Activated CD8-positive, alpha-beta T cell treated with anti-CD3 and anti-CD28 coated beads for 36 hours (primary cell): ENCODE results near the gene CD300LG. TPM values are rescaled to one million over a fixed set of nuclear protein-coding genes. Genes with fewer than 3 reads are reported as not detected.

ENCODE experiments used
- ATAC-seq: fragments of 200-7000 bp; cut with Tn5 transposase; one replicate; pipeline ENCODE4 v1.10.0; 2021; ENCODE audit warnings: mild to moderate bottlenecking, moderate library complexity
- CTCF ChIA-PET: fragments of 350-600 bp; sonication (Branson Sonifier 250); formaldehyde crosslinking; loops from one replicate; lab custom pipeline; 2021; ENCODE audit warnings: antibody characterized with exemption; lab: Charles Lee
- POLR2A ChIA-PET: fragments of 350-600 bp; sonication (Branson Sonifier 250); formaldehyde crosslinking; loops from one replicate; lab custom pipeline; 2021; ENCODE audit warnings: antibody characterized with exemption; lab: Charles Lee
- DNase-seq: peaks from one replicate; pipeline ENCODE4 v3.0.0-alpha.2; 2020
- H3K27ac Mint-ChIP-seq: one replicate; pipeline ENCODE4 v1.8.0; 2021; ENCODE audit warnings: mild to moderate bottlenecking, mixed read lengths
- H3K27me3 Mint-ChIP-seq: one replicate; pipeline ENCODE4 v1.8.0; 2021; ENCODE audit warnings: mixed read lengths
- H3K36me3 Mint-ChIP-seq: one replicate; pipeline ENCODE4 v1.8.0; 2021; ENCODE audit warnings: low read depth, mixed read lengths
- H3K4me1 Mint-ChIP-seq: one replicate; pipeline ENCODE4 v1.8.0; 2021; ENCODE audit warnings: low read depth, mixed read lengths
- H3K4me3 Mint-ChIP-seq: one replicate; pipeline ENCODE4 v1.8.0; 2021; ENCODE audit warnings: mild to moderate bottlenecking, moderate library complexity, mixed read lengths
- H3K9me3 Mint-ChIP-seq: one replicate; pipeline ENCODE4 v1.8.0; 2021; ENCODE audit warnings: mixed read lengths
- intact Hi-C: fragments of 100-400 bp; cut with micrococcal nuclease; formaldehyde crosslinking; loops from one replicate; pipeline ENCODE4 v1.10.0; 2022
- total RNA-seq, 2 experiments: library from RNA; stranded (reverse); gene quantifications; one replicate each; pipeline ENCODE4 v1.2.3, GENCODE V29; 2021
- TF ChIP-seq, protein P1 (sequence below): fragments of 200-600 bp; IDR thresholded peaks from one replicate; pipeline ENCODE4 v1.8.0; 2022; ENCODE audit warnings: antibody characterized with exemption, mild to moderate bottlenecking

Gene CD300LG
- total RNA-seq, 2 experiments from 2014 or later, result not detected

DNA sequence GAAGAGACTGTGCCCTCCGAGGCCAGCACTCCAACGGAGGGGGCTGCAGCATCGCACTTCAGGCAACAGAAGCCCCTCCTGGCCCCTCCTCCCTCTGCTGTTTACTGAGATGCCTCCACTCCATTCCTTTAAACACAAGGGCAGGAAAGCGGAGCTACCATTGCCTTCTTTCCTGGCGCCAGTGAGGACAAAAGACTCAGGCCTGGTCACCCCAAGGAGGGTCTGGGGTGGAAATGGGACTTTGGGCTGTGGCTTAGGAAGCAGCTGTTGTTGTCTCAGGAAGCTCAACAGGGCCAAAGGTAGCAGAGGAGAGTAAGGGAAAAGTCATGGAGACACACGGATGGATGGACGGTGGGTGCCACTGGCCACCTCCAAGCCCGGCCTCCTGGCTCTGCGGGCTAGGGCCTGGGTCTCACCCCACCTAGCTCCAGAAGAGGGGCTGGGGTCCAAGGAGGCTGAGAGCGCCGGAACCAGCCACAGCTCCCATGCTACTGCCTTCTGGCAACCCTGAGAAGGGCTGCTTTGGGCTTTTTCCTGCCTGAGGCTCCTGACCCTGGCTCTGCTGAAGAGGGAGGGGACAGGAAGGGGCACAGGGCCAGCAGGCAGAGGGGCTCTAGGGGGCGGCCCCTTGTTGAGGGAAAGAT is 11.1 kb downstream of the CD300LG start:
- DNase-seq, result no peak
- ChIA-PET POLR2A (no interaction called here), CTCF (interaction anchor here (1.4 to 5.6 kb wide), 3 partner anchors 12 to 22 kb away, joined by 4 to 23 read pairs (median 7); partner anchors contain the start of gene CD300LG)
- no peak overlapping the region for H3K27ac Mint-ChIP-seq
- intact Hi-C loops, result no loop called here
- H3K27me3 Mint-ChIP-seq, result peaks cover 6% of the 10 kb centered on the region
- H3K36me3 Mint-ChIP-seq, result no peaks in the 10 kb centered on the region
- ATAC-seq, result no peak
- no peak overlapping the region for H3K4me3 Mint-ChIP-seq
- TF ChIP-seq, protein P1, sequence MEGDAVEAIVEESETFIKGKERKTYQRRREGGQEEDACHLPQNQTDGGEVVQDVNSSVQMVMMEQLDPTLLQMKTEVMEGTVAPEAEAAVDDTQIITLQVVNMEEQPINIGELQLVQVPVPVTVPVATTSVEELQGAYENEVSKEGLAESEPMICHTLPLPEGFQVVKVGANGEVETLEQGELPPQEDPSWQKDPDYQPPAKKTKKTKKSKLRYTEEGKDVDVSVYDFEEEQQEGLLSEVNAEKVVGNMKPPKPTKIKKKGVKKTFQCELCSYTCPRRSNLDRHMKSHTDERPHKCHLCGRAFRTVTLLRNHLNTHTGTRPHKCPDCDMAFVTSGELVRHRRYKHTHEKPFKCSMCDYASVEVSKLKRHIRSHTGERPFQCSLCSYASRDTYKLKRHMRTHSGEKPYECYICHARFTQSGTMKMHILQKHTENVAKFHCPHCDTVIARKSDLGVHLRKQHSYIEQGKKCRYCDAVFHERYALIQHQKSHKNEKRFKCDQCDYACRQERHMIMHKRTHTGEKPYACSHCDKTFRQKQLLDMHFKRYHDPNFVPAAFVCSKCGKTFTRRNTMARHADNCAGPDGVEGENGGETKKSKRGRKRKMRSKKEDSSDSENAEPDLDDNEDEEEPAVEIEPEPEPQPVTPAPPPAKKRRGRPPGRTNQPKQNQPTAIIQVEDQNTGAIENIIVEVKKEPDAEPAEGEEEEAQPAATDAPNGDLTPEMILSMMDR, result no peak
- H3K9me3 Mint-ChIP-seq, result no peaks in the 10 kb centered on the region
- no peaks in the 10 kb centered on the region for H3K4me1 Mint-ChIP-seq

DNA sequence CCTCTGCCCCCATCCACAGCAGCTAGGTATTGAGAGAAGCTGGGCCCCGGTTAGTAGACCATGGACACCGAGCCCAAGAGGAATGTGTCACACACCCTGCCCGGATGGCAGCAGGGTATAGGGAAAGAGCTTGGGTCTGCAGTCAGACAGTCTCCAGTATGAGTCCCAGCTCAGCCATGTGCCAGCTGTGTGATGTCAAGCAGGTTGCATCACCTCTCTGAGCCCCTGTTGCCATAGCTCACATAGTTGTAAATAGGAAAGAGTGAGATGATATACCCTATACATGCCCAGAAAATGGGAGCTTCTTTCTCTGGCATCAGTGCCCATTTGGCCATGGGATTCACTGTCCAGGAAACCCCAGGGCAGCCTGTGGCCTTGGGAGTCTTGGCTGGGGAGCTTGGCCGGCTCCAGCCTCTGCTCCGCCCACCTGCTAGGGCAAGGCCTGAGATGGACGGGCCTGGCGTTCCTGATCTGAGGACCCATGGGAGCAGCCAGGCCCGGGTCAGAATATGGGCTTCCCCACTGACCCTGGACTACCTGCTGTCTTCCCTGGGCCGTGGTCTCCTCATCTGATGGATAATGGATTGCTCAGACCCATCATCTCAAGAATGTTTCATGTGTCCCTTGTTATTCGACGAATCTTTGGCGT is 13.2 kb downstream of the CD300LG start:
- Mint-ChIP-seq H3K36me3 (no peaks in the 10 kb centered on the region), H3K4me1 (no peaks in the 10 kb centered on the region), H3K27me3 (peaks cover 6% of the 10 kb centered on the region), H3K9me3 (no peaks in the 10 kb centered on the region), H3K27ac (no peak overlapping the region), H3K4me3 (no peak overlapping the region)
- DNase-seq, result peak; percentile 15
- TF ChIP-seq, protein P1, result no peak
- no peak for ATAC-seq
- CTCF ChIA-PET, result interaction anchor here (0.7 to 1.1 kb wide), 3 partner anchors 14 to 20 kb away, joined by 3 read pairs; partner anchors contain the start of gene CD300LG
- POLR2A ChIA-PET, result no interaction called here
- intact Hi-C loops, result no loop called here

GRCh38 chr17:43860927-43861622 is 14.1 kb downstream of the CD300LG start:
- intact Hi-C loops, result no loop called here
- Mint-ChIP-seq H3K36me3 (no peaks in the 10 kb centered on the region), H3K27ac (no peak overlapping the region), H3K4me1 (no peaks in the 10 kb centered on the region), H3K27me3 (peaks cover 6% of the 10 kb centered on the region), H3K9me3 (no peaks in the 10 kb centered on the region), H3K4me3 (no peak overlapping the region)
- ChIA-PET POLR2A (no interaction called here), CTCF (interaction anchor here (1.1 kb wide), 2 partner anchors 17 to 19 kb away, joined by 3 read pairs; no protein-coding TSS in a partner anchor)
- TF ChIP-seq, protein P1, result no peak
- DNase-seq, result no peak
- no peak for ATAC-seq

- no peak for DNase-seq
- TF ChIP-seq, protein P1, result no peak
- H3K4me3 Mint-ChIP-seq, result no peak overlapping the region
- no peaks in the 10 kb centered on the region for H3K9me3 Mint-ChIP-seq
- POLR2A ChIA-PET, result no interaction called here
- H3K4me1 Mint-ChIP-seq, result no peaks in the 10 kb centered on the region
- no peaks in the 10 kb centered on the region for H3K36me3 Mint-ChIP-seq
- ATAC-seq, result no peak
- H3K27me3 Mint-ChIP-seq, result peaks cover 3% of the 10 kb centered on the region
- CTCF ChIA-PET, result interaction anchor here (0.6 kb wide), 1 partner anchor 49 kb away, joined by 5 read pairs; no protein-coding TSS in a partner anchor
- intact Hi-C loops, result no loop called here
- no peak overlapping the region for H3K27ac Mint-ChIP-seq
These were observed 15.0 kb downstream of the CD300LG start for GRCh38 chr17:43861960-43862359.
